ENCODE data around the gene RAG1. TPM values are rescaled to one million over a fixed set of nuclear protein-coding genes. Genes with fewer than 3 reads are reported as not detected.
A peak's percentile ranks its signal among the peaks of the same experiment; 100 is the strongest.
"Not testable (repeated sequence)": the region's sequence is repeated elsewhere in the genome, so short reads cannot be mapped to it uniquely, and the experiment has no call there.

RAG1 gene
- under 1 TPM; 0.58 to 0.68 TPM for total RNA-seq
- polyA plus RNA-seq: under 1 TPM in 2 of 3 donors, not detected in 1; 0.05 to 0.24 TPM
- total RNA-seq: 0.36 to 0.81 (median 0.55) reads per million in 6 experiments

- H3K9me3 Mint-ChIP-seq: no peaks in the 10 kb centered on the region
- DNase-seq (no peak), ATAC-seq (no peak)
- POLR2A ChIA-PET: no interaction called here
- H3K4me1 Mint-ChIP-seq: peaks cover 4 to 9% (median 8%) of the 10 kb centered on the region in 4 donors
- peaks cover 32 to 69% (median 43%) of the 10 kb centered on the region in 5 donors for H3K27me3 Mint-ChIP-seq
- H3K36me3 Mint-ChIP-seq: no peaks in the 10 kb centered on the region
- H3K4me3 Mint-ChIP-seq: no peak within 1 kb of the TSS
- H3K27ac Mint-ChIP-seq: no peak within 1 kb of the TSS
These were observed at the start of gene RAG1 for GRCh38 chr11:36567694-36568093. Gene RAG1, plus strand, starts transcription at chr11:36568007. Its CDS starts 5,298 bp downstream, at chr11:36573305.

- H3K4me3 Mint-ChIP-seq: no peak overlapping the region
- no peak for ATAC-seq
- no peaks in the 10 kb centered on the region for H3K4me1 Mint-ChIP-seq
- no peak for DNase-seq
- peaks cover 0 to 4% (median 0%) of the 10 kb centered on the region in 3 donors for H3K36me3 Mint-ChIP-seq
- POLR2A ChIA-PET: no interaction called here
- peaks cover 2 to 17% (median 10%) of the 10 kb centered on the region in 5 donors for H3K27me3 Mint-ChIP-seq
- peaks cover 0 to 23% (median 4%) of the 10 kb centered on the region in 9 donors for H3K9me3 Mint-ChIP-seq
- H3K27ac Mint-ChIP-seq: no peak overlapping the region
These were observed 37.0 kb upstream of the RAG1 start for GRCh38 chr11:36530840-36531239.

- Mint-ChIP-seq H3K36me3 (no peaks in the 10 kb centered on the region), H3K4me3 (no peak overlapping the region), H3K9me3 (peaks cover 0 to 10% (median 0%) of the 10 kb centered on the region in 9 donors), H3K27ac (no peak overlapping the region), H3K4me1 (no peaks in the 10 kb centered on the region), H3K27me3 (peaks cover 2 to 8% (median 7%) of the 10 kb centered on the region in 5 donors)
- POLR2A ChIA-PET: no interaction called here
- no peak for ATAC-seq
- no peak for DNase-seq
These were observed 34.7 kb upstream of the RAG1 start for GRCh38 chr11:36532941-36533601.

DNA sequence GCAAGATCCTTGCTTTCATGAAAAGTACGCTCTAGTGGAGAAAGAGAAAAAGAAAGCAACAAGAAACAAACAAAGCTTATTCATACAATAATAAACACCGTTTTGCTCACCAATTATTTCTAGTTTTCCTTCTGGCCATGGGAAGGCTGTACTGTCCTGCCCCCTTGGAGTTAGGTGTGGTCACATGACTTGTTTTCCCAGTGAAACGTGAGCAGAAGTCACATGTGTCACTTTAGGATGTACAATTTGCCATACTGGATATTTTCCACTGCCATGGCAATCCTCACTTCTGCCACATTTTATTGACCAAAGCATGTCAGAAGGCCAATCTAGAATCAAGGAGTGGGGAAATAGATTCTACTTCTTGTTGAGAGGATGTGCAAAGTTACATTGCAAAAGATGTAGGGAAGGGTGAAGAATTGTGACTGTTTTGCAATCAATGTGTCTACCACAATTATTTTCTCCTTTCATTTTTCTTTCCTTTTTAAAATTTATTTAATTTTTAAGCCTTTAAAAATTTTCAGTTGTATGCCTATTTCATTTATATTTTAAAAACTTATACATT lies 33.4 kb upstream of the RAG1 start:
- DNase-seq: no peak
- Mint-ChIP-seq H3K27me3 (peaks cover 0 to 2% (median 0%) of the 10 kb centered on the region in 5 donors), H3K36me3 (no peaks in the 10 kb centered on the region), H3K9me3 (peaks cover 0 to 2% (median 0%) of the 10 kb centered on the region in 9 donors), H3K4me3 (no peak overlapping the region), H3K4me1 (no peaks in the 10 kb centered on the region), H3K27ac (no peak overlapping the region)
- ATAC-seq: no peak
- POLR2A ChIA-PET: no interaction called here

- no peak overlapping the region for H3K4me3 Mint-ChIP-seq
- ATAC-seq (no peak), DNase-seq (no peak)
- peaks cover 0 to 6% (median 0%) of the 10 kb centered on the region in 4 donors for H3K4me1 Mint-ChIP-seq
- peaks cover 4 to 29% (median 5%) of the 10 kb centered on the region in 5 donors for H3K27me3 Mint-ChIP-seq
- H3K27ac Mint-ChIP-seq: no peak overlapping the region
- POLR2A ChIA-PET: no interaction called here
- no peaks in the 10 kb centered on the region for H3K9me3 Mint-ChIP-seq
- no peaks in the 10 kb centered on the region for H3K36me3 Mint-ChIP-seq
These were observed 26.8 kb upstream of the RAG1 start for GRCh38 chr11:36540998-36541397.

GRCh38 chr11:36550385-36551115 lies 17.3 kb upstream of the RAG1 start:
- no peak for ATAC-seq
- peaks cover 0 to 17% (median 2%) of the 10 kb centered on the region in 9 donors for H3K9me3 Mint-ChIP-seq
- H3K27ac Mint-ChIP-seq: peak overlapping the region in 1 of 10 donors; percentile 35
- no peak for DNase-seq
- no peak overlapping the region for H3K4me3 Mint-ChIP-seq
- POLR2A ChIA-PET: no interaction called here
- H3K4me1 Mint-ChIP-seq: peaks cover 0 to 12% (median 0%) of the 10 kb centered on the region in 4 donors
- peaks cover 2 to 21% (median 9%) of the 10 kb centered on the region in 5 donors for H3K27me3 Mint-ChIP-seq
- H3K36me3 Mint-ChIP-seq: peaks cover 0 to 5% (median 0%) of the 10 kb centered on the region in 3 donors

GRCh38 chr11:36557390-36557789 lies 10.4 kb upstream of the RAG1 start:
- Mint-ChIP-seq H3K27me3 (peaks cover 2 to 29% (median 6%) of the 10 kb centered on the region in 5 donors), H3K4me1 (peaks cover 0 to 18% (median 9%) of the 10 kb centered on the region in 4 donors), H3K9me3 (peaks cover 0 to 23% (median 4%) of the 10 kb centered on the region in 9 donors)
- POLR2A ChIA-PET, H3K27ac Mint-ChIP-seq, H3K36me3 Mint-ChIP-seq, ATAC-seq, DNase-seq, H3K4me3 Mint-ChIP-seq: not testable (repeated sequence)

- Mint-ChIP-seq H3K36me3 (peaks cover 0 to 4% (median 0%) of the 10 kb centered on the region in 3 donors), H3K27me3 (peaks cover 2 to 29% (median 6%) of the 10 kb centered on the region in 5 donors), H3K9me3 (peaks cover 0 to 23% (median 4%) of the 10 kb centered on the region in 9 donors), H3K4me3 (no peak overlapping the region), H3K27ac (peak overlapping the region in 1 of 10 donors; percentile 57), H3K4me1 (peaks cover 0 to 18% (median 9%) of the 10 kb centered on the region in 4 donors)
- ATAC-seq (no peak), DNase-seq (no peak)
- POLR2A ChIA-PET: no interaction called here
These were observed 9.8 kb upstream of the RAG1 start for GRCh38 chr11:36557991-36558390.

DNA sequence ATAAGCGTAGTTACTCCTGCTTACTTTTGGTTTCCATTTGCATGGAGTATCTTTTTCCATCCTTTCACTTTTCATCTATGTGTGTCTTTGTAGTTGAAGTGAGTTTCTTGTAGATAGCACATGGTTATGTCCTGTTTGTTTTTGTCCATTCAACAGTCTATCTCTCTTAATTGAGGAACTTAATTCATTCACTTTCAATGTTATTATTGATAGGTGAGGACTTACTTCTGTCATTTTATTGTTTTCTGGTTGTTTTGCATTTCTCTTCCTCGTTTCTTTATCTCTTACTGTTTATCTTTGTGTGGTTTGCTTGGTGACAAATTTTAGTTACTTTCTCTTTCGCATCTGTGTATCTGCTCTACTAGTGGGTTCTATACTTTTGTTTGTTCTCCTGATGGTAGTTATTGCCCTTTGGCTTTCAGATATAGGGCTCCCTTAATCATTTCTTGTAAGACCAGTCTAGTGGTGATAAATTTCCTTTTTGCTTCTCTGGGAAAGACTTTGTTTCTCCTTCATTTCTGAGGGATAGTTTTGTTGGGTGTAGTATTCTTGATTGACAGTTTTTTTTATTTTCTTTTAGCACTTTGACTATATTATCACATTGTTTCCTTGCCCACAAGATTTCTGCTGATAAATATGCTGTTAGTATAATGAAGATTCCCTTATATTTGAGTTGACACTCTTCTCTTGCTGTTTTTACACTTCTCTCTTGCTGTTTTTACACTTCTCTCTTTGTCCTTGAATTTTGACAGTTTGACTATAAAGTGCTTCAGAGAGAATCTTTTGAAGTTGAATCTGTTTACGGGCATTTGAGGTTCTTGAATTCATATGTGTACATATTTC lies 9.0 kb upstream of the RAG1 start:
- Mint-ChIP-seq H3K9me3 (peaks cover 0 to 23% (median 4%) of the 10 kb centered on the region in 9 donors), H3K4me1 (peaks cover 0 to 18% (median 9%) of the 10 kb centered on the region in 4 donors), H3K36me3 (peaks cover 0 to 4% (median 0%) of the 10 kb centered on the region in 3 donors), H3K4me3 (peak overlapping the region in 5 of 10 donors; percentile 0 to 69 (median 8)), H3K27ac (peak overlapping the region in 4 of 10 donors; percentile 0 to 85 (median 29)), H3K27me3 (peaks cover 2 to 30% (median 6%) of the 10 kb centered on the region in 5 donors)
- POLR2A ChIA-PET: no interaction called here
- peak in 1 of 10 donors; percentile 12 for DNase-seq
- no peak for ATAC-seq

GRCh38 chr11:36564376-36565030 lies 3.3 kb upstream of the RAG1 start:
- no peaks in the 10 kb centered on the region for H3K36me3 Mint-ChIP-seq
- ATAC-seq (peak; percentile 45 to 59), DNase-seq (peak in 8 of 10 donors; percentile 15 to 68 (median 36))
- H3K4me1 Mint-ChIP-seq: peaks cover 4 to 12% (median 8%) of the 10 kb centered on the region in 4 donors
- H3K9me3 Mint-ChIP-seq: peaks cover 0 to 6% (median 0%) of the 10 kb centered on the region in 9 donors
- no peak overlapping the region for H3K27ac Mint-ChIP-seq
- peaks cover 19 to 68% (median 31%) of the 10 kb centered on the region in 5 donors for H3K27me3 Mint-ChIP-seq
- POLR2A ChIA-PET: no interaction called here
- H3K4me3 Mint-ChIP-seq: peak overlapping the region; percentile 55 to 83 (median 77)

- ATAC-seq (no peak), DNase-seq (peak in 1 of 10 donors; percentile 4)
- H3K4me3 Mint-ChIP-seq: peak overlapping the region in 5 of 10 donors; percentile 68 to 79 (median 78)
- H3K27ac Mint-ChIP-seq: no peak overlapping the region
- H3K36me3 Mint-ChIP-seq: no peaks in the 10 kb centered on the region
- peaks cover 0 to under 1% (median 0%) of the 10 kb centered on the region in 9 donors for H3K9me3 Mint-ChIP-seq
- peaks cover 4 to 9% (median 7%) of the 10 kb centered on the region in 4 donors for H3K4me1 Mint-ChIP-seq
- H3K27me3 Mint-ChIP-seq: peaks cover 19 to 61% (median 31%) of the 10 kb centered on the region in 5 donors
- POLR2A ChIA-PET: no interaction called here
These were observed 2.7 kb upstream of the RAG1 start for GRCh38 chr11:36565031-36565610.
